GM18508 (cell line): Measurements from ENCODE around the gene RHBDD1.

Experiments used
- ATAC-seq: cut with Tn5 transposase; IDR thresholded peaks from one replicate; pipeline ENCODE4 v1.9.1; 2021; ENCODE audit warnings: moderate number of reproducible peaks; ENCODE audit not compliant: insufficient read depth, unreplicated experiment

RHBDD1 gene

DNA sequence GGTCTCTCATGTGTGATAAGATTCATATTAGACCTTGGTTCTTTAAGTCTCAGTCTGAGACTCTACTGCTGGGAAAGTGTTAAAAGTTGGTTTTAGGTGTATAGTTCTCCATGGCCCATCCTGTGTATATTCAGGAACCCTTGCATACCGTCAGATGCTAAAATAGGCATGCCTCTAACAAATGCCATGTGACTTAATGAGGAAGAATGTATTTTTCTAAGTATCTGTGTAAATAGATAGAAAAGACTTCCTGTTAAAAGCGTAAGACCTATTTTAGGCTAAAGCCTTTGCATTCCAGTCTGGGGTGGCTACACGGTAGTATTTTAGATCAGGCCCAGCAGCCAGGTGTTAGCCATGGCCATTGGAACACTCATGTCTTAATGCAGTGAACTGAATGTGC is 73.3 kb downstream of the RHBDD1 start:
- ATAC-seq: no peak

DNA sequence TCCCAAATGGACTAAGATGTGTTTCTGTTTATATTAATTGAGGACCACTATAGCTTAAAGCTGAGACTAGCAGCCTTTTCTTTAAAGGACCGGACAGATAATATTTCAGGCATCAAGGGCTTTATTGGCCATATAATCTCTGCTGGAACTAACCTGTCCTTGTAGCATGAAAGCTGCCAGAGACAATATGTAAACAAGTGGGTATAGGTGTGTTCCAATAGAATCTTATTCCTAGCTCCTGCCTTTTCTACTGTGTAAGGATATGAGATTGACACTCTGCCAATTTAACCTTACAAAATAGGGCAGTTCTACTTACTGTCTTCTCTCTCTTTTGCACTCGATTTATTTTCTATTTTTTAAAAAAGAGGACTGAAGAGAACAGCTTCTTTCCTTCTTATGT is 74.0 kb downstream of the RHBDD1 start:
- no peak for ATAC-seq

DNA sequence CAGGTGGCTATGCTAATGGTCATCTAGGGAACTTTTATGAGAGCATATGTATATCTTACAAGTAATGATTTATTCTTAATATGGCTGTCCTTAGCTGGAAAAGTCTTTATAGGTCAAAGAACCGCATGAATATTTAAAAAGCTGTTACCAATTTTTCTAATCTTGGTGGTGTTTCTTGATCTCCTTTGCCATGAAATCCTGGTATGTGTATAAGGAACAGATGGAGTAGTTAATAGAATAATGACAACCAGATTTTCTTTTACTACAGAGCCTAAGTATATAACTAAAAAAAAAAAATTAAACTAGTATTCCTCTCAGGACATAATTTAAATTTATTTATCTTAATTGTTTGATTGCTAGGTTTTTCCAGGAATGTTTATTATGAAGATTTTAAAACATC is 74.5 kb downstream of the RHBDD1 start:
- no peak for ATAC-seq

DNA sequence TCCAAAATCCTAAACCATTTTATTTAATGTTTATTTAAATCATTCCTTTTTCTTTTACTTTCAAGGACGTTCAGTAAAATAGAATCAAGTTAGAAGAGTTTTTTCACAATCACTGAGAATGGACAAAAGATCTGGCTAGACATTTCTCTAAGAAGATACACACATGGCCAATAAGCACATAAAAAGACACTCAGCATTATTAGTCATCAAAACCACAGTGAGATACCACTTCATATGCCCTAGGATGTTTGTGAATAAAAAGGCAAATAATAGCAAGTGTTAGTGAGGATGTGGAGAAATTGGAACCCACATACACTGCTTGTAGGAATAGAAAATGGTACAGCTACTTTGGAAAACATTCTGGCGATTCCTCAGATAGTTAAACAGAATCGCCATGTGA is 76.1 kb downstream of the RHBDD1 start:
- ATAC-seq: no peak

DNA sequence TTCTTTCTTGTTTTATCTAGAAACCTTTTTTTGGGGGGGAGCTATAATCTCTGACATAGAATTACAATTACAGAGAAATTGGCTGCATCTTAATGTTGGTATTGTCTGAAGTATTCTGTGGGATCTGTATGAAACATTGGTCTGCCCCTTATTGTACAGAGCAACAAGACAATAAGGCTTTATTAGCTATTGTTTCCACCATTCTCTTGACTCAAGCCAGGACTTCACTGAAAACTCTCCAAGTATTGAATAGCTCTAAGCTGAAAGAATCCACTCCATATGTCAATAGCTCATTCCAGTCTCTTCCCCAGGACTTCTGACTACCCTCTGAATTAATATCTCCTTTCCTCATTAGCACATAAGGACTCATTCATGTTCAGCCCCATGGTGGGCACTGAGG is 77.8 kb downstream of the RHBDD1 start:
- no peak for ATAC-seq

DNA sequence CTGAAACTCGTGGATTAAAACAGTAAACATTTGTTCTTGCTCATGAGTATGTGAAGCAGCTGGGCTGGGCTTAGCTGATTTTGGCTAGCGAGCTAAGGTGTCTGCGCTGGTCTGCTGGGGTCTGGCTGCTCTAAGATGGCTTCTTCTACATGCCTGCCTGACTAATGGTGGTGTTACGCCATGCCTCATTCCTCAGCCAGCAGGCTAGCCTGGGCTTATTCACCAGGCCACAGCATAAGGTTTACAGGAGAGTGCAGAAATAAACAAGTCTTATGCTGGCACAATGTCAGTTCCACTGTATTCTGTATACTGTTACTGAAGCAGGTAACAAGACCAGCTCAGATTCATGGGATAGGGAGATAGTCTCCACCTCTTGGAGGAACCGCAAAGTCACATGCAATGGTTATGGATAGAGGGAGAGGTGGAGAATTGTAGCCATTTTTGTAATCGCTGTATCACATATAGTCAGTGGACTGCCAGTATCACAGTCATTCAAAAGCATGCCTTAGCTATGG is 80.0 kb downstream of the RHBDD1 start:
- no peak for ATAC-seq

DNA sequence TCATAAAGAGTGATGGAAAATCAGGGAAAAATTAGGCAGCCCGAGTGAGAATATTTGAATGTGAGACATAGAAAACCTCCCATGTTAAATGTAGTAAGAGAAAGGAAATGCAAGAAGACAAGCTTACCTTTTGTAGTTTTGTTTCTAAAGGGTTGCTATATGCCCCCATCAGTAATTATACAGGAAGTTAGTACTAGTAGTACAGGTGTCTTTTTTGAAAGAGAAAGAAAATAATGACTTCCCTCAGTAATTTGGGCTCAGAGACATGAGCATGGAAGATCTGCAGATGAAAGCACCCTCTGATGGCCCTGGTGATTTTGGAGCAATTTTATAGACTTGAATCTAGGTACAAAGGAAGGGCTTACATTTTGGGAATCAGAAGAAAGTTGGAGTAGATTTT is 80.8 kb downstream of the RHBDD1 start:
- ATAC-seq: peak; percentile 59

DNA sequence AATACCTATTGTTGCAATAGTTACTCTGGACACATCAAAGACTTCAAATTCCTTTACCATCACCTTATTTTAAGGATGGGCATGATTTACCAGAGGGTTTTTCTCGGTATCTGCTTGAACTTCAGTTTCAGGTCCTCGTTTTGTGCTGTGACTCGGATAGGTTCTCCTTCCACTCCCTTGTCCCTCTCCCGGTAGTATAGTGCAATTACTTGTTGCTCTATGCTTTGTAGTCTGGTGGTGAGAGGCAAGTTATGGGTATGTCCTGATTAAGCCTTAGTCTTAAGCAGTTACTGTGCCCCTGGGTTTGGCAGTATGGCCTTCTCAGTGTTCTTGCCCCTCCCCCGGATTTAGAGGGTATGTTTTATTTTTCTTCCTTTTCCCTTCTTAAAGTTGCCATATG is 96.6 kb downstream of the RHBDD1 start:
- no peak for ATAC-seq

DNA sequence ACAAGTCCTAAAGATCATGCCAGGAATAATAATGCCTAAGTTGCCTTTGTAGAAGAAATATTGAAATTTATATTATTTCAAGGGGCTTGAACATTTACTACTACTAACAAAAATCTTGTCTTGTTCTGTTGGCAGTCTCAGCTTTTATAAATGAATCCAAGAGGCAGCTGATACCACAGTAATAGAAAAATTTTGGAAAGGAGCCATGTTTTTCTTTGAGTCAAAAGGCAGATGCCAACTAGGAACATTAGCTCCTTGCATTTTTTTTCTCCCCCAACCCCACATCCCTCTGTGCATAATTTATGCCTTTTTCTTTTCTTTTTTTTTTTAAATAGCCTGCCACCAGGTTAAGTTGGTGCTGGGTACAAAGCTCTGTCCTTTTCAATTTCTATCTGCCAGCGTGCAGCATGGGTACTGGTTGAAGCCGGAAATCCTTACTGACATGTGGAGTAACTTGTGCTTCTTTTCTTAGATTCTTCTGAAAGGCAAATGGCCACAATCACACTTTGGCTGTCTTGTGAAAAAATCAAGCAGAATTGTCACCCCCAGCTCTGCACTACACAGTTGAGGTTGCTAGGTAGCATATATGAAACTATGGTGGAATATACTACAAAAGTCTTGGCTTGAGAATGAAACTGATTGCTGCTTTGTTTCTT is 98.8 kb downstream of the RHBDD1 start:
- ATAC-seq: no peak

DNA sequence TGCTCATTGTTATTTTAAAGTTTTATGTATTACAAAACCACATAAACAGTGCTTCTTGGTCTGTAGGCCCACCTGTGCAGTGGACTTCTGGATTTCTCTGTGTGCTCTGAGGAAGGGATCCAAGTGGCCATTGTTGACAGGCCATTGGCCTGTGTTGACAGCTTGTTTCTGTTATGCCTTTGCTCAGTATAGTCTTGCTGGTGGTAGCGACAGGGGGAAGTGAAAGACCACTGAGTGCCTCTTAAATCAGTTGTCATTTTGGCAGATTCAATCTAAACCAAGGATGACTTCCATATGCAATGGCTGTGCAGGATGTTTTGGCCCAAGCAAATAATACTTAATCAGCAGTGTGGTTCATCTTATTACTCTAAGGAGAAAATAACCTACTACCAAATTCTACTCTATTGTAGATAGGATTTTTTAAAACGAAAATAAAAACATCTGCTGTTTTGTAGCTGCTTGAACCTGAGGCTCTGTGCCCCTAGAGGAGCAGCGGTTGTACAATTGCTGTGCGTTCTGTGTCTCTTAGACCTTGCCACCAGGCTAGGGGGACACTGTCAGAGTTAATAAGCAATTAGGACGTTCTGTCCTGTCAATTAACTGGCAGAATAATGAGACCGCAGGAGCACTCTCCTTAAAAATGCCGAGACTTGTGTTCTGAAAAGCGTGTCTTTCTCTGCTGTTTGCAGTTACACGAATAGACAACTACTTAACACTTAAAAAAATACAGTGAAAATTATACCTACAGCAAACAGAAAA is 108.2 kb downstream of the RHBDD1 start:
- no peak for ATAC-seq

DNA sequence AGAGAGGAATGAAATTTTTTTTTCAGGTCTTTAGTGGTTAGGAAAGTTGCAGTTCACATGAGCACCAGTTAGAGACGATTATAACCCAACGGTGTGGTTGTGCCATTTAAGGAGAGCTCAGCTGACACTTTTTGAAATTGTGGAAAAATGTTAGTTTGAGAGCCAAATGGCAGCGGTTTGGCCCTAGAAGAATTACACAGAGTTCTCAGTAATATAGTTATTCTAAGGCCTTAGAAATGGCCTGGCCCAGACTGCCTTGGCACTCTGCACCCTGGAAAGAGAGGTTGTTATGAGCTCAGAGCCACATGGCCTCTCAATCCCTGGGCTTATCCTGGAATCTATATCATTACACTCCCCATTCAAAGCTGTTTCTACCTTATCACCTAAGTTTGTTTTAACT is 117.4 kb downstream of the RHBDD1 start:
- ATAC-seq: no peak

DNA sequence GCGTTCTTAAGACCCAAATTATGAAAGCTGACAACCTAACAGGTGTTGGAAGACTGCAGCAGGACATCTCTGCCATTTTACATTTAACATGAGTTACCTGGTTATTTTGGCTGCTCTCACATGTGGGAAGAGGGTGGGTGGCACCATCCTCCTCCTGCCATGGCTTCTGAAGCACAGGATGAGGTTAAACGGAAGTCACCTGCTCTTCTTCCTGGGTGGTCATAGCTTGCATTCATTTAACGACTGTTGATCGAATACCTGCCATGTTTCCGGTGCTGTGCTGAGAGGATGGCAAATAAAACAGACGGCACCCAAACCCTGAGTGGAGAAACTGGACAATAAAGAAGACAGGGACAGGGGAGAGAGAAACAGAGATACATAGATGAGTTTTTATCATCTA is 118.0 kb downstream of the RHBDD1 start:
- no peak for ATAC-seq

DNA sequence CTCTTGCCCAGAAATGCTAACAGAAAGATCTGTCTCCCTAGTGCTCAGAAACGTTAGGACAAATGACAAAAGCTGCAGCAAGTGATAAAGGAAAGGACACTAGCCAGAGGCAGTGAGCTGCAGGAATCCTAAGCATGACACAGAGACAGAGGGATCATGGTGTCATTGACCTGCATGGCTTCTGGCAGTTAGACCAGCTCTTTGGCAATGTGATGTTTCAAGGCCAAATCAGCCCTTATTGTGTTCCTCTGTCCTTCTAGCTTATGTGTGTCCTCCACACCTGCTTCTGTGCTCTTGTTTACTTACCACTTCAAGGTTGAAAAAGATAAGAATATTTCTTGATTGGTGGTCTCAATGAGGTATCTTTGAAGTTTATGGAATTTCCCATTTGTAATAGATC is 120.8 kb downstream of the RHBDD1 start:
- no peak for ATAC-seq

DNA sequence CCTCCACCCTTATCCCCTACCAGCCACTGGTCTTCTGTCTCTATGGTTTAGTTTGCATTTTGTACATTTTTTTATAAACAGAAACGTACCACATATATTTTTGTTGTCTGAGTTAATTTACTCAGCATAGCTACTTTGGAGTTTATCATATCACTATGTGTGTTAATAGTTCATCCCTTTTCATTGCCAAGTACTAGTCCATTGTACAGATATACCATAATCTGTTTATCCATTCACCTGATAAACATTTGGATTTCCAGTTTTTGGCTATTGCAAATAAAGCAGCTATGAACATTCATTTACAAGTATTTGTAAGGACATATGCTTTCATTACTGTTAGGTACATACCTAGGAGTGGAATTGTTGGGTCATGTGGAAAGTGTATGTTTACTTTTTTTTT is 123.6 kb downstream of the RHBDD1 start:
- ATAC-seq: no peak

DNA sequence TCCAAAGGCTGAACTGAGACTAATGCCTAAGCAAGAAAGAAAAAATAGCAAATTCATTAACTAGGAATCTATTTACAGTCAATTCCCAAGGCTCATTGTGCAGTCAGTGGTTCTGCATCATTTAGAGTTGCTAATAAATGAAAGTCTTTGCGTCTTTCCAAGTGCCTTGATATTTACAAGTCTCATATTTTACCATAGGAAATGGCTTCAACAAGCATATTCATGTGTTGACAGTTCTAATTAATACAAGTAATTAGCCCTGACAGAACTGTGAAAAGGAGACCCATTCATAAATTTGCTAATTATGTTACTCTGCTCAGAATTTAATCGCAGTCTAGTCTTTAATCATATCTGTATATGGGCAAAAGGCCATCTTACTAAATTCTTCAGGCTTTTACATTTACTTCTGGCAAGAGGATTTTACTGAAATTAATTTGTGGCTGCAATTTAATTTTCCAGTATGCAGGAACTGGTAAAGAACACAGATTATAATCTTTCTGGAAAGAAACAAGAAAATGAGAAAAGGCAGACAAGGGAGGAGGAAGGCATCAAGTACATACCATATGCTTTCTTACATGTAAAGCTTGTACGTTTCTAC is 126.4 kb downstream of the RHBDD1 start:
- no peak for ATAC-seq

DNA sequence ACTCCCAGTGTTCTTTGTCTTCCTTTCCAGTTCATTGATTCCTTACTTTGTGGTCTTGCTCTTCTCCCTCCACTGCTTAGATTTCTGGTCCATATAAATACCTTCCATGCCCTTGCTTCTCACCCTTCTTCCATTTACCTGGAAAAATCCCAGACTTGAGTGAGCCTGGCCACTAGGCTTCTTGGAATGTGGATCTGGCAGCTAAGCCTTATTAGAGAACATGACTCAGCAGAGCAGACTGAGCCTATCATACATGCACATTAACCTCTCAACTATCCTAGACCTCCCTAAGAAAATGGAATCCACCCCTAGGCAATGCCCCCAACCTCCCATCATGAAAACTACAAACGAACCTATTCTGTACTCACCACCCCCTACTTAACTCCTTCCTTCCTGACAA is 127.7 kb downstream of the RHBDD1 start:
- no peak for ATAC-seq

DNA sequence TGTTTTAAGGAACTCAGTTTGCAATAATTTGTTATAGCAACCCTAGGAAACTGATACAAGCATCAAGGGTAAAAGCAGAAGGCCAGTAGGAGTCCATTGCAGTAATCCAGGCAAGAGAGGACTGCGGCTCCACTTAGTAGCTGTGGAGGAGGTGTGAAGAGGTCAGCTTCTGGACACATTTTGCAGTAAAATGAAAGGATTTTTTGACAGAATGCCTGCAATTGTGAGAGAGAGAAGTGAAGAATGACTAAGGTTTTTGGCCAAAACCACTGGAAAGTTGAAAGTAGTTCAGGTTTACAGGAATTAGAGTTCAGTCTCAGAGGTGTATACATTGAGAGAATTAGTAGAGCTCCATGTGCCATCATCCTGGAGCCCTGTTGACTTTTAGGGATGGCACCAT is 129.5 kb downstream of the RHBDD1 start:
- ATAC-seq: no peak

DNA sequence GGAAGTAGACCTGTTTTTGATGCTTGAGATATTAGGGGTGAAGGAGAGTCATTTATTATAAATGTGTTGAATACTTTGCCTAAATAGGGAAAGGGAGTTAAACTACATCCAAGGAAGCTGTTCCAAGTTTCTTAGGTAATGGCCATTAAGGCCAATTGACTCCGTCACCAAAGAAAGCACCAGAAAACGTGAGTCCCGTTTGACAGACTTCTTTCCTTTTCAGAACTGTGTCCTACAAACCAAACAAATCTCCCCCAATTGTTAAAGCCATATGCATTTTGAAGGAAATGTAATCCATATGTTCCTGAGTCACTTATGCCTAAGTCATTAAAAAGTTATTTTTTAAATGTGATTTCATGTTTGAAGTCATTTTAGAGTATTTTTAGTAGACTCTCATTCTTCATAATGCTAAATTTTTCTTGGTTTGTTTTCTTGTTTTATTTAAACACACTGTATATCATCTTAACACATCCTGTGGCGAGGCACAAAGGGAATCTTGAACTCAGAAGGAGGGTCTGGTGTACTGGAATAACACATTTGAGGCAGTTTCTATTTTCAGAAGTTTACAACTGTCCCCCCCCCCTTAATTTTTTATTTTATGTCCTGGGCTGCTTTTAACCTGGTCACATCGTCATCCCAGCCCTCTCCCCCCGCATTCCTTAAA is 133.7 kb downstream of the RHBDD1 start:
- no peak for ATAC-seq

DNA sequence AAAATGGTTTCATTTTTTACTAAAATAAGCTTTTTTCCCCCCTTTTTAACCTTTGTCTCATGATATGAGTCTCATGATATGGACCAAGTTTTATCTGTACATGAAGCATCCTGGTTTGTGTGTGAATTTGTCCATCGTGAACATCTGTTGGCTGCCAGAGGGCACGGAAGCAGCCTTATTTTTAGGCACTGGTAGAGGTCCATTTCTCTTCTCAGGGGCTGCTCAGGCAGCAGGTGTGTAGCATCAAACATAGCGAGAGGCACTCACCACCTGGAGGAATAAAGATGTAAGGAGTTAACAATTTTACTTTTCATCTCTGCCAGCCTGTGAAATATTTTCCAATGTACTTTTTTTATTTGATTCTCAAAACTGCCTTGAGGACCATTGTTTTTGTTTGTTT is 134.5 kb downstream of the RHBDD1 start:
- ATAC-seq: no peak

DNA sequence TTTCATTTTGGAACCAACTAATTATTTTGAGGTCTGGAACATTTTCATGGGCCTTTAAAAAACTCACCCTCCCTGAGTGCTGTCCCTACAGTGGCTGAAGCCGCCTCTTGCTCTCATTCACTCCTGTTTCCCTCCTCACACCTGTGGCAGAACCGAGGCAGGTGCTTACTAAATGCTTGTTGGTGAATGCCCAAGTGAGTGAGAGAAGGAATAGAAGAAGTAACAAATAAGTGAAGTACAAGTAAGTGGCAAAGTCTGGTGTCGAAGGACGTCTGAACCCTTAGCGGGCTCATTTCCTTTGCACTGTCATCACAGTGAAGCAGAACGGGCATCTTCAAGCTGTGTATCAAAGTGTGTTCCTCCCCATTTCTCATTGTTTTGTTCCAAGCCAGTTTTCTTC is 135.2 kb downstream of the RHBDD1 start:
- peak; percentile 46 for ATAC-seq

DNA sequence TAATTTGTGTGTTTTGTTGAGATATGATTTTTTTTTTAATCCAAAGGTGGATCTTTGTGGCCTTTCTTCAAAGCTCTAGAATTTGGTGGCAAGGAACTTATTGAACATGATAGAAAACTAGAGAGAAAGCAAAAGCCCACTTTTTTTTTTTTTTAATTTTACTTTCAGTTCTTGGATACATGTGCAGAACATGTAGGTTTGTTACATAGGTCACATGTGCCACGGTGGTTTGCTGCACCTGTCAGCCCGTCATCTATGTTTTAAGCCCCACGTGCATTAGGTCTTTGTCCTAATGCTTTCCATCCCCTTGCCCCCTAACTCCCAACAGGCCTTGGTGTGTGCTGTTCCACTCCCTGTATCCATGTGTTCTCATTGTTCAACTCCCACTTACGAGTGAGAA is 135.9 kb downstream of the RHBDD1 start:
- ATAC-seq: no peak
